HG03025 (cell line): ENCODE data around the gene KRTAP9-2.
"Not testable (repeated sequence)": the region's sequence is repeated elsewhere in the genome, so short reads cannot be mapped to it uniquely, and the experiment has no call there.

Source experiments
- ATAC-seq: cut with Tn5 transposase; IDR thresholded peaks from one replicate; pipeline ENCODE4 v1.9.1; 2021; ENCODE audit warnings: mild to moderate bottlenecking, moderate library complexity; ENCODE audit not compliant: unreplicated experiment, low FRiP score

Gene KRTAP9-2

GRCh38 chr17:41226598-41227095 is at the start of gene KRTAP9-2:
Gene KRTAP9-2 (plus strand): TSS chr17:41226648. CDS start chr17:41226655, 7 bp downstream.
- not testable (repeated sequence) for ATAC-seq

- ATAC-seq = no peak
Measured at GRCh38 chr17:41176744-41177387, 49.6 kb upstream of the KRTAP9-2 start.

GRCh38 chr17:41177727-41178271 is 48.6 kb upstream of the KRTAP9-2 start, which contains the start of gene KRTAP4-2:
Gene KRTAP4-2 (minus strand): TSS chr17:41178221. CDS start chr17:41178164, 57 bp downstream.
- ATAC-seq = no peak

GRCh38 chr17:41178341-41178740 is 48.1 kb upstream of the KRTAP9-2 start:
- no peak for ATAC-seq

GRCh38 chr17:41178843-41179616 is 47.4 kb upstream of the KRTAP9-2 start:
- no peak for ATAC-seq

GRCh38 chr17:41184480-41184961 is 41.9 kb upstream of the KRTAP9-2 start, which contains the start of gene KRTAP4-1:
Gene KRTAP4-1 (minus strand): TSS chr17:41184911. CDS start chr17:41184854, 57 bp downstream.
- ATAC-seq = no peak

- no peak for ATAC-seq
Measured at GRCh38 chr17:41185001-41185400, 41.4 kb upstream of the KRTAP9-2 start.

GRCh38 chr17:41186872-41187271 is 39.6 kb upstream of the KRTAP9-2 start:
- ATAC-seq = no peak

GRCh38 chr17:41189837-41190318 is 36.6 kb upstream of the KRTAP9-2 start, which contains the start of gene KRTAP9-1:
Gene KRTAP9-1 (plus strand): TSS chr17:41189887. CDS start chr17:41189887, 0 bp downstream.
- ATAC-seq = not testable (repeated sequence)

- ATAC-seq = no peak
Measured at GRCh38 chr17:41190328-41190727, 36.1 kb upstream of the KRTAP9-2 start.

- no peak for ATAC-seq
Measured at GRCh38 chr17:41196068-41196467, 30.4 kb upstream of the KRTAP9-2 start.

GRCh38 chr17:41199421-41200078 is 26.9 kb upstream of the KRTAP9-2 start:
- ATAC-seq = no peak

- no peak for ATAC-seq
Measured at GRCh38 chr17:41211845-41212466, 14.5 kb upstream of the KRTAP9-2 start.

GRCh38 chr17:41212524-41213169 is 13.8 kb upstream of the KRTAP9-2 start:
- no peak for ATAC-seq

- ATAC-seq = no peak
Measured at GRCh38 chr17:41215681-41216080, 10.8 kb upstream of the KRTAP9-2 start.

- no peak for ATAC-seq
Measured at GRCh38 chr17:41223821-41224220, 2.6 kb upstream of the KRTAP9-2 start.

- ATAC-seq = no peak
Measured at GRCh38 chr17:41226051-41226450, 397 bp upstream of the KRTAP9-2 start.

- ATAC-seq = no peak
Measured at GRCh38 chr17:41230094-41230493, 3.6 kb downstream of the KRTAP9-2 start.

- ATAC-seq = no peak
Measured at GRCh38 chr17:41231731-41232130, 5.3 kb downstream of the KRTAP9-2 start.
